ACHN (cell line): ENCODE data around the gene CELSR1.
A peak's percentile ranks its signal among the peaks of the same experiment; 100 is the strongest.

Experiments
- DNase-seq: peaks from one replicate; pipeline ENCODE4 v3.0.0-alpha.2; 2015
- in situ Hi-C: cut with HindIII; loops from 2 replicates; pipeline ENCODE4 v1.10.0; 2017; ENCODE audit warnings: low sequenced_read_pairs, low pct_ligation_motif_present, low pct_unique_long_range_greater_than_20kb

The CELSR1 gene

DNA sequence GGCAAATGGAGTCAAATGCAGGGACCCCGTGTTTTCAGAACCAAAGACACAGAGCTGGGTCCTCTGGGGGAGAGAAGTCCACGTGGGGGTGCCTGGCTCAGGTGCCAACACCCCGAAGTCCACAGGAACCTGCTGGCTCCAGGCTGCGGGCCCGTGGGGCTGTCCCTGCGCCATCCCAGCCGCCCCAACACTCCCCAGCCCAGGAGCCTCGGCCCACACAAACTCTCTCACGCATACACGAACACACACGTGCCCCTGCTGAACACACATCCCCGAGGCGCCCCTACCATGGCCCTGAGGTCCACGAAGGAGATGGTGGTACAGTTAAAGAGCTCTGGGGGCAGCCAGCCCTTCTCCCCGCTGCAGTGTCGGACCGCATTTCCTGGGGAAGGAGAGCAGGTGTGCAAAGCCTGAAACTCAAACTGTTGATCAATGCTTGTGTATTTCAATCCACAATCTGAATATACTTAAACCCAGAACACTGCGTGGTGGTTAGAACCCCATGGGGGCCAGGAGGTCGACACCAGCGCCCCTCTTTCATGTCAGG, 147.2 kb downstream of the CELSR1 start:
- no peak for DNase-seq
- in situ Hi-C loops = no loop called here

DNA sequence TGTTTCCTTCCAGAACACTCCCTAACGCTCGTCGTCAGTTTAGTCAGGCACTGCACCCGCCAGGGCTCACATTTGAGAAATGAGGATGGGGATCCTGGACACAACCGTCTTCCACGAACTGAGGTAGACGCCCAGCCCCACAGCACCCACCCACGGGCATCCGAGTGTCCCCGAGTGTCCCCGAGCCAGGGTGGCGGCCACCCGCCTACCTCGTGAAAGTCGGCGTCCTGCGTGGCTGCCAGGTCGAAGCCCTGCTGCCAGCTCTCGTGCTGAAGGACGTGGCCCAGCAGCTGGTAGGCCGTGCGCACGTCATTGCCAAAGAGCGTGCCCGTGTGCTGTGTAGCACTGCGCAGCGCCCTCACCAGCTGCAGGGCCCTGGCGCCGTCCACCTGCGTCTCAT, 148.3 kb downstream of the CELSR1 start:
- DNase-seq = no peak
- in situ Hi-C loops = no loop called here

DNA sequence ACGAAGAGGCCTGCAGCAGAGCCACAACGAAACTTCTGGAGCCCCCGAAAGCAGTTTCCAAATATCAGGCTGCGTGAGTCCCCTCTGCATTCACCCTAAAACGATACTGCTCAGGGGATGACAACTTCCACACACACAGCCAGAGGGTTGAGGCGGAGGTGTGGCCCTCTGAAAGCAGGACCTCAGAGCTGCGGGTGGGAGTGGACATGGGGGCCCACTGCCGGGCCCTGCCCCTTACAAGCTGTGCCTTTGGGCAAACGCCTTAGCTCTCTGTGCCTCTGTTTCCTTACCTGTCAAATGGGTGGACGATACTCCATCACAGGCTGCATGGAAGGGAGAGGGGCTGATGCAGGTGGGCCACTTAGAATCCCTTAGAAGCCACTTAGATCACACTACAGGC, 148.8 kb downstream of the CELSR1 start:
- in situ Hi-C loops = no loop called here

DNA sequence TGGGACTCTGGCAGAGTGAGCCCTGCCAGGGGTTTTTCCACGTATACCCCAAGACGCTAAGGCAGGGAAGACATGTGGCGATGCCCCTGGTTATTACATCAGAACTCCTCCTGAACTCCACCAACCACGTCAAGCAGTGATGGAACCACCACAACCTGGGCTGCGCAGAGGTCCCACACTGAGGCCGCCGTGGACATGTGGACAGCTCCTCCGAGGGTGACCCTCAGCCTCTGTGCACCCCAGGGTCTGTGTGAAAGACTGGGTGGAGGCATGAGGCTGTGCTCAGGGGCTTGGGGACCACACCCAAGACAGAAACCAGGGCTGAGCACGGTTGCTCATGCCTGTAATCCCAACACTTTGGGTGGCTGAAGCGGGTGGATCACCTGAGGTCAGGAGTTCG, 149.7 kb downstream of the CELSR1 start:
- no peak for DNase-seq
- in situ Hi-C loops = no loop called here

More for the DNA sequence above, 148.8 kb downstream of the CELSR1 start:
- no peak for DNase-seq

DNA sequence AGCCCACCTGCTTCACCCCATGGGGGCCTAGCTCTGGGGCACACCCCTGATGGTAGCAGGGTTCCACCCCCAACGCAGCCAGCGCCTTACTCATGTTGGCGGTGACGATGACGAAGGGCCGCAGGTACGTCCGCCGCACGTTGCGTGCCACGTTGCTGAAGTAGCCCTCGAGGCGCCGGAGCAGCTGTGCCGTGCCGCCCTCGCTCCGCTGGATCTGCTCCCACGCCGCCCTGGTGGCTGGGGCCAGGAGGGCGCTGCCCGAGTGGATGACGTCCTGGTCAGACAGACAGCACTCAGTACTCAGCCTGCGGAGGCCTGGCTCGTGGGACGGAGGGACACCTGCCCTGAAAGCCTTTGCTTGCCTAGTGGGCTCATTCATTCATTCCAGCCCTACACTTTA, 151.1 kb downstream of the CELSR1 start:
- in situ Hi-C loops = no loop called here
- no peak for DNase-seq

DNA sequence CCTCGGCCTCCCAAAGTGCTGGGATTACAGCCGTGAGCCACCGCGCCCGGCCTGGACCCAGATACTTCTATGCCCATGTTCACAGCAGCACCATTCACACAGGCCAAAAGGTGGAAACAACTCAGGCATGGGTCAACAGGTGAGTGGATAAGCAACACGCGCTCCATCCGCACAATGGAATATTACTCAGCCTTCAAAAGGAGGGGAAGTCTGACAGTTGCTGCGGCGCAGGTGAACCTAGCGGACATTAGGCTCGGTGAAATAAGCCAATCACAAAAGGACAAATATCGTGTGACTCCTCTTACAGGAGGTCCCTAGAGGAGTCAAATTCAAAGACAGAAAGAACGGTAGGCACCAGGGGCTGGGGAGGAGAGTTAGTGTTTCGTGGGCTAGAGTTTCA, 154.9 kb downstream of the CELSR1 start:
- no peak for DNase-seq
- in situ Hi-C loops = no loop called here

DNA sequence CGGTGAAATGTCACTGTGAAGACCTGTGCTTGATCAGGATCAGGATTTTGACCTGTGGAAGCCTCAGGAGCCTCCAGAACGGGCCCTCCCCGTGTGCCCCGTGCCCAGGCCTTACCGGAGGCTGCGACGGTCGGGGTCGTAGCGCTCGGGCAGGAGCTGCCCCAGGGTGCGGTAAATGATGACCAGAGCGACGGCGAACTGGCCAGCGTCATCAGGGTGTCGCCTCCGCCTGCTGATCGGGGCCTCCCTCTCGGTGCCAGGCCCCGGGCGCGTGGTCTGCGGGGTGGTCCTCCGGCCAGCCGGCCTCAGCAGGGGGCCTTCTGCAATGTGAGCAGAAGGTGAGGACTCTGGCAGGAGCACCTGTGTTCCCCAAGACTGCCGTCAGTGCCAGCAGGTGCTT, 155.7 kb downstream of the CELSR1 start:
- in situ Hi-C loops = no loop called here
- DNase-seq = no peak

DNA sequence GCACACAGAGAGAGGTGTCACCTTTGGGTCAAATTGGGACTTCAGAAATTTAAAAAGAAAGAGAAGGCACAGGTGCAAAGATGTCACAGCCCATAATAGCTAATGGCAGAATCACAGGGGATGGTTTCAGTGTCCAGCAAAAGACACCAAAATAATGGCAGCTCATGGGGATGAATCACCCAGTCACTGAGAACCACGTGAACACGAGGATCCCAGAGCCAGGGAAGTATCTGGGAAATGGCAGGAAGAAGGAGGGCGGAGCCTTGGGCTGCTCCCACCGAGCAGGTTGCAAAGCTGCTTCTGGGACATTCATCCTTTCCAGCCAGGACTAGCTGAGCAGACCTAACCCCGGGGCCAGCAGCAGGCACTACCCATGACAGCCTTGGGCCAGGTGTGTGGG, 156.3 kb downstream of the CELSR1 start:
- peak; percentile 62 for DNase-seq
- in situ Hi-C loops = no loop called here

DNA sequence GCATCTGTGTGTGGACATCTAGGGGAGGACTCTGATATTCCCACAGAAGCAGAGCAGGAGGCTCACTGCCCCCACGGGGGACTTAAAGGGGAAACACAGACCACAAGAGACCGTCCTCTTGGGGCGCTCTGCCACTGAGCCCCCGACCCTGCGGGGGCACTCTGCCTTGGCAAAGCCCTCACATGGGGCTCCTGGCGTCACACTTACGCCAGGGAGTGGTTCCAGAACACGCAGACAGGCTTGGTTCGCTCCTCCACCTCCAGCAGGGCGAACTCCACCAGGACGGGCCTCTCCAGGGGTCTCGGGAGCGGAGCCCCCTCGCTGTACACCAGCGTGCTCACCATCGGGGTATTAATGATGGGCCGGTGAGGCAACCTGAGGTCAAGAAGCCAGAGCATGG, 156.8 kb downstream of the CELSR1 start:
- in situ Hi-C loops = no loop called here
- DNase-seq = no peak

DNA sequence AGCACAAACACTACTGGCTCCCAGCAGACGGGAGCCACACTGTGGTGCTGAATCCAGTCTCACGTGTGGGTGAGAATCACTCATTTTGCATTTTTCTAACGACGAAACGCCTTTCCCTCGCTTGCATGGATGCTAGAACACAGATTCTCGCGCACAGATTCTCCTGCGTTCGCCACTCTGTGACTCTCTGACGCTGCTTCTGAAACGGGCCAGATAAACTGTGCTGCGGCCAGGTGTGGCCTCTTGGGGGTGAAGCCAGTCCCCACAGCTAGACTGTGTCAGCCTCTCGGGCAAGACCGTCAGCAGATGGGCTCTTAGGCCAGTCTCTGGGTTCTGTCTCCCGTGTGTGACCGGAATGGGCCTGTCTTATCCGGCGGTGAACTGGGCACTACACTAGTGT, 157.4 kb downstream of the CELSR1 start:
- no peak for DNase-seq
- in situ Hi-C loops = no loop called here

DNA sequence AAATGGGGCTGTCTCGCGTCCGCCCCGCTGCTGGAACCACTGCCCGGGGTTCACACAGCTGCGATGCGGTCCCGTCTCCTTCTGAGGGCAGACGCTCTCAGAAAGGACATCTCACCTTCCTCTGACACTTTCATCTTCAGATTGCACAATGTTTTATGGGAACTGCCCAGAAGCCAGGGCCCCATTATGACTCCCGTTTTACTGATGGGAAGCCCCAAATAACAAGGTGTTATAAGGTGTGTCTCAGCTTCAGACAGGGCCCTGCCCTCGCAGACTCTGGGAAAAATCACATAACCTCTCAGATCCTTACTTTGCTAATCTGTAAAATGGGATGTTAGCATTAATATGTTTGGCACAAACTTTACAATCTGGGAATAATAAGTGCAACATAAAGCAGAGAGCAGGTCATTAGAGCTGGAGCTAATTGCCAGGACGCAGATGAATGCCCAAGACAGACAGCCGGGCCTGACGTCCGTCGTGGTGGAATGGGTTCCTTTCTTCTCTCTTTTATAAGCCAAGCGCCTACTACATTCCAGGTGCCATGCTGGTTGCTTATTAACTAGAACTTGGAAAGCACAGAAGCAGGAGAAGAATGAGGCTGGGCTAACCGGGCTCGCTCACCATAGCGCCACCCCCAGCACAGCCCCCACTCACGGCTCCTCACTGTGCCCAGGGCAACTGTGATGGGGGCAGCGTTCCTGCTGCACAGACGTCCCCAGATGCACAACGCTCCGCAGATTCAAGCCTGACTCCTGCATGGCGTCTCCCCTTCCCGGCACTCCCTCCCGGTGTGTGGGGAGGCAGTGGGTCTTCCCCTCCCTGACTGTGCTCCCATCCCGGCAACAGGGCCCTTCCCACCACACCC, 158.1 kb downstream of the CELSR1 start:
- in situ Hi-C loops = no loop called here
- DNase-seq = peak; percentile 87

DNA sequence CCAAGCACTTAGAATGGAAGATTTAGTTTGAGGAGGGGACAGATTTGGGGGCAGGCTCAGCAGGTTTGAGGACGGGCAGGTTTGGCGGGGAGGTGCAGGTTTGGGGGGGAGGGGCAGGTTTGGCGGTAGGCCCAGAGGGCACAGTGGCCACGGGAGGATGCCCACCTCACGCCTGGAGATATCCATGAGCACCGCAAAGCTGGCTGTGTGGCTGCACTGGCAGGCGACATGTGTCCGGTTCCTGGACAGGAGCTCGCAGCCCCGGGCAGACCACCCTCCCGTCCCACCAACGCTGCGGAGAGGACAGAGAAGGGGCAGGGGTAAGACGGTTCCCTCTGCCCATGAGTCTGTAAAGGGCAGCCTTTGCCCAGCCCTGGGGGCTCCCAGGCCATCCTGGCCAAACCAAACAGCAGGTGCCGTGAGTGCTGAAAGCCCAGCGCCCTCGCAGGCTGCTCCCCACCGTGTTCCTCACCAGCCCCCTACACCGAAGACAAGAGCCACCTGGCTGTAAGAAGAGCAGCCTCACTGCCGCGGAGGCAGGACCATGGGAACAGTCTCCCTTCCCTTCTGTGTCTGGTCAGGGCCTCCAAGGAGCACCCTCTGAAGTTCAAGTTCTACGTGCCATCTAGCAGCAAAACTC, 158.9 kb downstream of the CELSR1 start:
- DNase-seq = peak; percentile 13
- in situ Hi-C loops = no loop called here

DNA sequence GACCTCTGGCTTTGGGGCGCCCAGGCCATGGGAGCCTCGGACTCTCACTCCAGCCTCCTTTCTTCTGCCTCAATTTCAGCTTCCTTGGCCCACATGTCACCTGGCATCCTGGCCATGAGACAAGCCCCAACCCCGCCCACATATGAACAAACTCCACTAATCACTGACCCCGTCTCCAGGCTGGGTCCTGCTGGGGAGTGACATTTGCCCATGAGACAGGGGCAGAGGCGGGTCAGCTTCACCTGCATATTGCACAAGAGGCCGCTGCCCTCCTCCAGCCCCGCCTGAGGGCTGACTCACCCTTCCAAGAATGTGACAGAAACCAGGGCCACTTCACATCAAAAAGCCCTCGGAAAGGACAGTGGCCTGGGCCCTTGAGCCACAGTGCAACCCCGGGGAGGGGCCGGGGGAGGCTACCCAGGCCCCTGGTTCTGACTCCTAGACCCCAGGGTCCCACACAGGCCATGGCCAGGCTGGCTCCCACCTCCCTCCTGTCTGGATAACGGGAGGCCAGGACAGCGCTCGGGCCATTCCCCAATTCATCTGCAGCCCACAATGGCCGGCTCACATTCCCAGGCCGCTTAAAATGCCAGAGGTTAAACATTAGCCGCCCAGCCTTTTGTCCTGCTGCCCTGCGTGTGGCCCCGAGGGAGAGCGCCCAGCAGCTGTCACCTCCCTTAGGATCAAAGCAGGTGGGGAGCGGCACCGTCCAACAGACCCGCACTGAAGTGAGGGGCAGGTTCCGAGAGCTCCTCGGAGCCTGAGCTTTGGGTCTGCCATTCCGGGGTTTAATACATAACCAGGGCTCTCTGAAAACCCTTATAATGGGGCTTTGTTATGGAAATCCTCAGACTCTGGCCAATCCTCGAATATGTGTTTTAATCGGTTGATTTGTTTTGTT, 159.6 kb downstream of the CELSR1 start:
- in situ Hi-C loops = no loop called here
- DNase-seq = peak; percentile 90

DNA sequence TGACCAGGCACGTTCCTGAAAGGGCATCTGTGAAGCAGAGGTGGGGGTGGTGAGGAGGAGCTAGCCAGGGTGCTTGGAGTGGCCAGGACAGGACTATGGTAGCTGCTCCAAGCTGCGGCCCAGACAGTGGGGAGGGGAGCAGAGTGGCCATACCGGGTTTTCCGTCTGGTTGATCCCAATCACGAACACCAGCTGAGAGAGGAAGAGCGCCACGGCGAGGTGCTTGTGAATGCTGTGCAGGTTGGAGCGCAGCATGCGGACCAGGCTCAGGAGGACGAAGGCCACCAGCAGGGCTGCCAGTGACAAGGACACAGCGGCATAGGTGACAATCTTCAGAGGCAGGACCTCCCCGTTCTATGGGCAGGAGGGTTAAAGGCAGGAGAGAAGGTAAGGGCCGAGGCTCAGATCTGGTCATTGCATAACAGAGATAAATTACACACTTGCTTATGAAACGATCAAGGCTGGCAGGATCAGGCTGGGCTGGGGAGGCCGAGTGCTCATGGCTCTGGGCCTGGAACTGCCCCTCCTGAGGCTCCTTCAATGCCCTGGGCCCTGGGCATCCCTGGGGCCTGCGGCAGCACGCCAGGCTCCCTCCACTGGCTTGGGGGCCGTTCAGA, 160.4 kb downstream of the CELSR1 start:
- no peak for DNase-seq
- in situ Hi-C loops = no loop called here

DNA sequence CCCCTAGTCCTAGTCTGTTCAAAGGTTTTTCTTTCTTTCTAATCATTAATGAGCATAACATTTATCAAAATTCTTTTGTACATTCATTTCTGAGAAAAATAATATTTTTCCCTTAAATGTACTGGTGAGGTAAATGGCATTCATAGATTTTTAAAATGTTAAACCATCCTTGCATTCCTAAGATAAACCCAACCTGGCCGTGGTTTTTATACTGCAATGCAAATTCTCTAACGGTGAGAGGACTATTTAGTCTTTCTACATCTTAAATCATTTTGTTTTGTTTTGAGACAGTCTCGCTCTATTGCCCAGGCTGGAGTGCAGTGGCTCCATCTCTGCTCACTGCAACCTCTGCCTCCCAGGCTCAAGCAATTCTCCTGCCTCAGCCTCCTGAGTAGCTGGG, 161.3 kb downstream of the CELSR1 start:
- no peak for DNase-seq
- in situ Hi-C loops = no loop called here

DNA sequence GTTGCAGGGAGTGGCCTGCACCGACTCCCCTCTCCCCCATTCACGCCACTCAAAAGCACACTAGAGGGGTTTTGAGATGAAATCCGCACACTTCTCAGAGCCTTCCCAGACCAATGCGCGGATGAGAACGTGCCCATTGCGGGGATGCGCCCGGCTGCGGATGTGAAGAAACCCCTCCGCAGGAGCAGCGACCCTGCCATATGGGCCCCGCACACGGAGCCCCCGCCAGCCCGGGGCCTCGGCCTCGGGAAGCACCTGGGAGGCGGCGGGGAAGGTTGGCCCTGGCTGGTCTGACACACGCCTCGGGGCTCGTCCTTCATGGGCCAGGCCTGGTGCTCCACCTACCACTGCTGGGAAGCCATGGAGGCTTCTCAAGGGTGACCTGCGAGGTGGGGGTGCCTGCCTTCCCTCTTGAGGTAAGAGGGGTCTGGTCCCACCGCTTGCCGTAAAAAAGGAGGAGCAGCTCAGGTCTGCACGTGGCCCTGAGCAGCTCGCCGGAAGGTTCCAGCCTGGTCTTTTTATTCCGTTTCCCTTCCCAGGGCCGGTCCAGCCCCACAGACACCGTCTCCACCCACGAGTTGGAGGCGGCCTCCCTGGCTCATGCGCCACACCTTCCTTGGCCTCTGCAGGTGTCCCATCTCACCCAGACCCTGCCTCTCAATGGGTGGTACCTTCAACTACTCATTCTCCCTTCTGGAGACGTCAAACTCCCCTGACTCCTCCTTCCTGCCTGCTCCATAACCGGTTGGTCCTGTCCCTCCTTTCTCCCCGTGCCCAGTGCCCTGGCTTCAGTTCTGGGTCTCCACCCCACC, 162.6 kb downstream of the CELSR1 start:
- DNase-seq = no peak

DNA sequence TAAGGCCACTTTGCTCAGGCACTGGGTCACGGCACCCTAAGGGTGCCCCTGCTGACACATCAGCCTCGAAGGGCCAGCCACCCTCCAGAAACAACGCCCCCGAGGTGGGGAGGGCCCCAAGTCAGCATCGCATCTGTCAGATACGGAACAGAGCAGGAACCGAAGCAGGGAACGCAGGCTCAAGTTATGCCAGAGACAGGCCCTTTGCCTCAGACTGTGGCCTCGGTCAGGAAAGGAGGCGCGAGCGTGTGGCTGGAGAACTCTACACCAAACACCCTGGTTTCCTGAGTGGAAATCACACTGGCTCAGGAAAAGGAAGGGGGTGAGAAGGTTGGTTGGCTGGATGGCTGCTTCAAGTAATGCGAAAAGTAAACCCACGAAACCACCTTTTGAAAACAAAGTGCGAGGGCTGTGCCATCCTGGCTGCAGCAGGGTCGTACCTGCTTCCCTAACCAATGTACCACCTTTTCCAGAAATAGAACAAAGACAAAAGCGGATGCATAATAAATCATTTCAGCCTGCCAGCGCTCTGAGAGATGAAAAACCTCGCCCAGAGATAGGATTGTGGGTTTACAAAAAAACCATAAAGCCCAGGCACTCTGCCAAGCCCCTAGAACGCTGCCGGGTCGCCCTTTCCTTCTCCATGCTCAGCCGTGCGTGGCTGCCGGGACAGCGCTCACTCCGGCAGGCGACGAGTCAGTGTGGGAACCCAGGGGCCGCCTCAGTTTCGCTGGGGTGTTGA, 163.3 kb downstream of the CELSR1 start:
- peak; percentile 61 for DNase-seq
- in situ Hi-C loops = no loop called here

More for the DNA sequence above, 162.6 kb downstream of the CELSR1 start:
- in situ Hi-C loops = no loop called here
